Epithelial cell of proximal tubule (primary cell): ENCODE data around the gene PLEKHA8. TPM values are rescaled to one million over a fixed set of nuclear protein-coding genes. Genes with fewer than 3 reads are reported as not detected.
"Not testable (repeated sequence)": the region's sequence is repeated elsewhere in the genome, so short reads cannot be mapped to it uniquely, and the experiment has no call there.

ENCODE experiments used
- DNase-seq: peaks from one replicate; pipeline ENCODE4 v3.0.0-alpha.2; 2011; ENCODE audit warnings: low read depth
- H3K4me3 ChIP-seq: 2 replicates; pipeline ENCODE4 v1.5.1; 2011; ENCODE audit warnings: low read depth, mild to moderate bottlenecking, low read length
- total RNA-seq: library from RNA; depleted of rRNA; stranded (reverse); fragments of >200 nt; gene quantifications from 2 replicates; pipeline ENCODE4 v1.2.3, GENCODE V29; 2015
- TF ChIP-seq, protein P1 (sequence below): conservative IDR thresholded peaks from 2 replicates; pipeline ENCODE4 v1.5.1; 2012; ENCODE audit warnings: low read depth, mild to moderate bottlenecking, low read length

PLEKHA8 gene
- total RNA-seq, 1 donor from 2014 or later, result 12.2 TPM

GRCh38 chr7:30057741-30058140 lies 29.5 kb downstream of the PLEKHA8 start:
- DNase-seq, result no peak
- TF ChIP-seq, protein P1, sequence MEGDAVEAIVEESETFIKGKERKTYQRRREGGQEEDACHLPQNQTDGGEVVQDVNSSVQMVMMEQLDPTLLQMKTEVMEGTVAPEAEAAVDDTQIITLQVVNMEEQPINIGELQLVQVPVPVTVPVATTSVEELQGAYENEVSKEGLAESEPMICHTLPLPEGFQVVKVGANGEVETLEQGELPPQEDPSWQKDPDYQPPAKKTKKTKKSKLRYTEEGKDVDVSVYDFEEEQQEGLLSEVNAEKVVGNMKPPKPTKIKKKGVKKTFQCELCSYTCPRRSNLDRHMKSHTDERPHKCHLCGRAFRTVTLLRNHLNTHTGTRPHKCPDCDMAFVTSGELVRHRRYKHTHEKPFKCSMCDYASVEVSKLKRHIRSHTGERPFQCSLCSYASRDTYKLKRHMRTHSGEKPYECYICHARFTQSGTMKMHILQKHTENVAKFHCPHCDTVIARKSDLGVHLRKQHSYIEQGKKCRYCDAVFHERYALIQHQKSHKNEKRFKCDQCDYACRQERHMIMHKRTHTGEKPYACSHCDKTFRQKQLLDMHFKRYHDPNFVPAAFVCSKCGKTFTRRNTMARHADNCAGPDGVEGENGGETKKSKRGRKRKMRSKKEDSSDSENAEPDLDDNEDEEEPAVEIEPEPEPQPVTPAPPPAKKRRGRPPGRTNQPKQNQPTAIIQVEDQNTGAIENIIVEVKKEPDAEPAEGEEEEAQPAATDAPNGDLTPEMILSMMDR, result no peak
- H3K4me3 ChIP-seq, result no peak overlapping the region

GRCh38 chr7:30061786-30062185 lies 33.6 kb downstream of the PLEKHA8 start:
- DNase-seq, H3K4me3 ChIP-seq: not testable (repeated sequence)
- TF ChIP-seq, protein P1, result peak; percentile 72

DNA sequence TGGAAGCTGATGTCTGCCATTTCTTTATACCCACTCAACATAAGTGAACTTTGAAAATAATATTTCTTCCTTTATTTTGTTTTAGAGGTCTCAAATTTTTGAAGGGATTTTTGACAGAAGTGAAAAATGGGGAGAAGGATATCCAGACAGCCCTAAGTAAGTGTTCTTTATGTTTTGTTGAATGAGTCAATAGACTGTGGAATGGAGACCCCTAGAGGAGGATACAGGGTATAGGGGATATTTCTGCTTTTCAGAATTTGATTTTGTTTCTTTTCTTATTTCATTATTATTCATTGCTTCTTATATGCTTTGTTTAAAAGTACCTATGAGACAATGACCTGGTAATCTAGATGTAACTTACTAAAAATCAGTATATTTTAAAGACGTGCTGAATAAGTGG lies 34.4 kb downstream of the PLEKHA8 start:
- H3K4me3 ChIP-seq, result no peak overlapping the region
- TF ChIP-seq, protein P1, result peak; percentile 61
- no peak for DNase-seq

GRCh38 chr7:30065746-30066145 lies 37.5 kb downstream of the PLEKHA8 start:
- DNase-seq, result no peak
- TF ChIP-seq, protein P1, result no peak
- no peak overlapping the region for H3K4me3 ChIP-seq

DNA sequence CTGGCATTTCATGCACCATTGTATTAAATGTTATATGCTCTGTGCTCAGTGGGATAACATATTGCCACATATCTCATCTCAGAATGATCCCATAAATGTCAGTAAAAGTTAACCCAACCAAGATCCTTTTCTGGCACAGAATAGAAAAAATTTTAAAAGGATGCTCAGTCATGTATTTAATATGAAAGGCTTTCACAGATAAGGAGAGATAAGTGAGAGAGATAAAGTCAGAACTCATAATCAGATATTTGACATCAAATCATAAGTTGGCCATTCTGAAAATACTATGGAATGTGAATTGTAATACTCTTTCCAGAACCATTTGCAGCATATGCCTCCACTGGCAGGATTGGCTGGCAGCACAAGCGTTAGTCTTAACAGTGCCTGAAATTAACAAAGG lies 38.5 kb downstream of the PLEKHA8 start:
- TF ChIP-seq, protein P1, result no peak

DNA sequence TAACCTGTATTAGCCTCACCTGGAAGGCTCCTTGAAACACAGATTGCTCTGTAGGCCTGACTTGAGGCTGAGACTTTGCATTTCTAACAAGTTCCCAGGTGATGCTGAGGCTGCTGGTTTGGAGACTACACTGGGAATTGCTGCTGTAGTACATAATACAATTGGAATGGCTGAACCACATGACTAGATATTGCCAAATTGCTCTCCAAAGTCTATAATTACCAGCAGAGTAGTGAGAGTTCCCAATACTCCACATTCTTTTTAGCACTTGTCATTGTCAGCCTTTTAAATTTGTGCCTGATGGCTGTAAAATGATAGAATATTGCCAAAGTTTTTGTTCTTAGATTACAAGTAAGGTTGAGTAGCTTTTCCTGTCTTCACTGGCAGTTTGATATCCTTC lies 39.9 kb downstream of the PLEKHA8 start:
- DNase-seq, result peak; percentile 87
- TF ChIP-seq, protein P1, result no peak

More for the DNA sequence above, 38.5 kb downstream of the PLEKHA8 start:
- H3K4me3 ChIP-seq, result no peak overlapping the region
- DNase-seq, result no peak

GRCh38 chr7:30069096-30069867 lies 41.1 kb downstream of the PLEKHA8 start:
- TF ChIP-seq, protein P1, result no peak
- no peak for DNase-seq
- H3K4me3 ChIP-seq, result no peak overlapping the region

More for the DNA sequence above, 39.9 kb downstream of the PLEKHA8 start:
- H3K4me3 ChIP-seq, result no peak overlapping the region
